ENCODE measurements around the gene DMRT1. TPM values are rescaled to one million over a fixed set of nuclear protein-coding genes. Genes with fewer than 3 reads are reported as not detected.

The DMRT1 gene
- total and polyA plus RNA-seq, 9 of the 15 experiments (the other 6 are each of a cell fraction or from before 2014, with no cell fraction given), result not detected

DNA sequence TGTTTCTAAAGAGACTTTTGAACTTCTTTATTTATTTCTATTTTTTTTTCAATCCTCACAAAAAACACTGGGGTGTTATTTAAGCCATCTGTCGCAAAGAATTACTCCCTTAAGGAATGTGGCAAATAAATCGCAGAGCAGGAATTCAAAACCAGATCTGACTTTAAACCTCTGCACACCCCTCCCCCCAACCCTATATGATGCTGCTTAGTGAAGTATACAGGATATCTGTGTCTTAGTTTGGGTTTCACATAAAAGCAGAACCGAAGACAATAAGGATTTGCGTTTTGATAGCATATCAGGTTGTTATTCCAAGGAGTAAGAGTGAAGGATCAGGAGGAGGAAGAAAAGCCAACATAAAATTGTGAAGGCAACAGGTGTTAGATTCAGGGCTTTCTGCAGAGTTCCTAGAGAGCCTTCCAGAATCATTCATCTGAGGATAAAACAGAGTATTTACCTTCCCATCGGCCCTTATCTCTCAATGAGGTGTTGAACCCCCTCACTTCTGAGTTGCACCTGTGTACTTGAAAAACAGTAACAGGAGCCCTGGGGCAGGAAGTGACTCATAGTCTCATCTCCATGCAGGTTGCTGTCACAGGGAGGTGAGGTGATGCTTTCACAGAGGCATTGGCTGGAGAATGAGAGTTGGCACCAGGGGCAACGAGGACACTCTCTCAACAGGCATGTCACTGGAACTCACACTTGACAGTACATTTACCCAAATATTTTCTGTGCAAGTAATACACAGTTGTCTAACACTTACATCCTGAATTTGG lies 101.5 kb downstream of the DMRT1 start:
- DNase-seq (ENCODE audit: extremely low read depth in 1 of 4, low spot score in 3 of 4) (no peak), FAIRE-seq (no peak), ATAC-seq (no peak)
- intact Hi-C loops (cut with micrococcal nuclease), result no loop called here
- Histone ChIP-seq H3K79me2 (ENCODE audit: control insufficient read depth, insufficient read depth, low read length) (no peaks in the 10 kb centered on the region), H3K36me3 (ENCODE audit: control insufficient read depth, insufficient read depth, low read length) (no peaks in the 10 kb centered on the region), H3K9ac (ENCODE audit: insufficient read depth in 1 of 2, low read depth in 2 of 2, low read length in 2 of 2) (no peak overlapping the region), H3K4me2 (ENCODE audit: insufficient read depth, low read length) (no peak overlapping the region), H4K20me1 (replicated peaks; ENCODE audit: control insufficient read depth, insufficient read depth, low read length) (no peaks in the 10 kb centered on the region), H3K9me3 (replicated peaks; ENCODE audit: control insufficient read depth, insufficient read depth, low read depth, low read length) (no peaks in the 10 kb centered on the region), H3K9me1 (ENCODE audit: control insufficient read depth, insufficient read depth, low read length) (no peaks in the 10 kb centered on the region), H2AFZ (ENCODE audit: low read depth, low read length) (no peak overlapping the region), H3K4me3 (no peak overlapping the region), H3K4me1 (replicated peaks in 1 of 2; ENCODE audit: control insufficient read depth in 2 of 2, insufficient read depth in 2 of 2, low read length in 2 of 2) (no peaks in the 10 kb centered on the region), H3K27ac (ENCODE audit: extremely low read depth, low read depth, low read length) (no peak overlapping the region), H3K27me3 (ENCODE audit: control insufficient read depth in 2 of 2, insufficient read depth in 2 of 2, low read length in 2 of 2) (no peaks in the 10 kb centered on the region)
- POLR2A ChIA-PET, result no interaction called here
- BruUV-seq (replicated peaks), result no TSS peak
- WGBS (ENCODE audit: insufficient coverage, low coverage, missing lambda C conversion rate), result 0% methylated on average over 6 of the region's 6 CpGs
- CTCF ChIA-PET (ENCODE audit: low intra/inter-chr PET ratio), result no interaction called here
- TF ChIP-seq DNMT1 (IDR thresholded peaks at IDR 0.05) (no peak), MAFF (IDR thresholded peaks at IDR 0.05; ENCODE audit: low read length) (no peak), SP1 (CRISPR knock-in tag; IDR thresholded peaks at IDR 0.05) (no peak), NCOA2 (IDR thresholded peaks at IDR 0.05; ENCODE audit: partially characterized antibody in 2 of 2) (no peak), ZNF354B (CRISPR knock-in tag; IDR thresholded peaks at IDR 0.05) (no peak), SREBF2 (CRISPR knock-in tag; IDR thresholded peaks at IDR 0.05) (no peak), RUNX1 (IDR thresholded peaks at IDR 0.05; ENCODE audit: low read depth) (no peak), SAFB (IDR thresholded peaks at IDR 0.05; ENCODE audit: borderline replicate concordance, low read depth, low read length) (no peak), DACH1 (IDR thresholded peaks at IDR 0.05; ENCODE audit: partially characterized antibody) (no peak), ZSCAN32 (CRISPR knock-in tag; IDR thresholded peaks at IDR 0.05) (no peak), ZFPM2 (CRISPR knock-in tag; IDR thresholded peaks at IDR 0.05) (no peak), HLTF (IDR thresholded peaks at IDR 0.05) (no peak), ZNF75A (CRISPR knock-in tag; IDR thresholded peaks at IDR 0.05) (no peak), BCL6 (CRISPR knock-in tag; IDR thresholded peaks at IDR 0.05) (no peak)
- TF ChIP-seq, protein P1, sequence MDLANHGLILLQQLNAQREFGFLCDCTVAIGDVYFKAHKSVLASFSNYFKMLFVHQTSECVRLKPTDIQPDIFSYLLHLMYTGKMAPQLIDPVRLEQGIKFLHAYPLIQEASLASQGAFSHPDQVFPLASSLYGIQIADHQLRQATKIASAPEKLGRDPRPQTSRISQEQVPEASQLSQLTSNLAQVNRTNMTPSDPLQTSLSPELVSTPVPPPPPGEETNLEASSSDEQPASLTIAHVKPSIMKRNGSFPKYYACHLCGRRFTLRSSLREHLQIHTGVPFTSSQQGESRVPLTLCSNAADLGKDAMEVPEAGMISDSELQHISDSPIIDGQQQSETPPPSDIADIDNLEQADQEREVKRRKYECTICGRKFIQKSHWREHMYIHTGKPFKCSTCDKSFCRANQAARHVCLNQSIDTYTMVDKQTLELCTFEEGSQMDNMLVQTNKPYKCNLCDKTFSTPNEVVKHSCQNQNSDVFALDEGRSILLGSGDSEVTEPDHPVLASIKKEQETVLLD (IDR thresholded peaks at IDR 0.05), result no peak
- TF ChIP-seq, protein P2, sequence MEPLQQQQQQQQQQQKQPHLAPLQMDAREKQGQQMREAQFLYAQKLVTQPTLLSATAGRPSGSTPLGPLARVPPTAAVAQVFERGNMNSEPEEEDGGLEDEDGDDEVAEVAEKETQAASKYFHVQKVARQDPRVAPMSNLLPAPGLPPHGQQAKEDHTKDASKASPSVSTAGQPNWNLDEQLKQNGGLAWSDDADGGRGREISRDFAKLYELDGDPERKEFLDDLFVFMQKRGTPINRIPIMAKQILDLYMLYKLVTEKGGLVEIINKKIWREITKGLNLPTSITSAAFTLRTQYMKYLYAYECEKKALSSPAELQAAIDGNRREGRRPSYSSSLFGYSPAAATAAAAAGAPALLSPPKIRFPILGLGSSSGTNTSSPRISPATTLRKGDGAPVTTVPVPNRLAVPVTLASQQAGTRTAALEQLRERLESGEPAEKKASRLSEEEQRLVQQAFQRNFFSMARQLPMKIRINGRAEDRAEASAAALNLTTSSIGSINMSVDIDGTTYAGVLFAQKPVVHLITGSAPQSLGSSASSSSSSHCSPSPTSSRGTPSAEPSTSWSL (CRISPR knock-in tag; IDR thresholded peaks at IDR 0.05; ENCODE audit: borderline replicate concordance), result no peak
- TF ChIP-seq, protein P3, sequence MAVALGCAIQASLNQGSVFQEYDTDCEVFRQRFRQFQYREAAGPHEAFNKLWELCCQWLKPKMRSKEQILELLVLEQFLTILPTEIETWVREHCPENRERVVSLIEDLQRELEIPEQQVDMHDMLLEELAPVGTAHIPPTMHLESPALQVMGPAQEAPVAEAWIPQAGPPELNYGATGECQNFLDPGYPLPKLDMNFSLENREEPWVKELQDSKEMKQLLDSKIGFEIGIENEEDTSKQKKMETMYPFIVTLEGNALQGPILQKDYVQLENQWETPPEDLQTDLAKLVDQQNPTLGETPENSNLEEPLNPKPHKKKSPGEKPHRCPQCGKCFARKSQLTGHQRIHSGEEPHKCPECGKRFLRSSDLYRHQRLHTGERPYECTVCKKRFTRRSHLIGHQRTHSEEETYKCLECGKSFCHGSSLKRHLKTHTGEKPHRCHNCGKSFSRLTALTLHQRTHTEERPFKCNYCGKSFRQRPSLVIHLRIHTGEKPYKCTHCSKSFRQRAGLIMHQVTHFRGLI (CRISPR knock-in tag; IDR thresholded peaks at IDR 0.05), result no peak
- TF ChIP-seq, protein P4, sequence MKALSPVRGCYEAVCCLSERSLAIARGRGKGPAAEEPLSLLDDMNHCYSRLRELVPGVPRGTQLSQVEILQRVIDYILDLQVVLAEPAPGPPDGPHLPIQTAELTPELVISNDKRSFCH (CRISPR knock-in tag; IDR thresholded peaks at IDR 0.05), result no peak
- TF ChIP-seq, protein P4 (tag; IDR thresholded peaks at IDR 0.05), result no peak
- in situ Hi-C loops (cut with MboI), result no loop called here

All from K562 (cell line).